RWPE1 (cell line): Measurements from ENCODE around the gene ITGAD.

Experiments used
- CTCF ChIA-PET: fragments of 350-600 bp; sonication (Branson Sonifier 250); formaldehyde crosslinking; extraction: SDS; loops from one replicate; lab custom pipeline; 2021; lab: Yijun Ruan, JAX
- POLR2A ChIA-PET: fragments of 400-600 bp; formaldehyde crosslinking; extraction: SDS; loops from one replicate; lab custom pipeline; 2020; ENCODE audit warnings: antibody characterized with exemption; ENCODE audit not compliant: low non-redundant PET; lab: Yijun Ruan, JAX
- DNase-seq: peaks from one replicate; pipeline ENCODE4 v3.0.0; 2012; ENCODE audit warnings: low spot score
- H3K27ac ChIP-seq: fragments of 450-650 bp; 2 replicates; pipeline ENCODE4 v1.5.1; 2017
- TF ChIP-seq, protein P1 (sequence below): fragments of 450-650 bp; conservative IDR thresholded peaks from 2 replicates; pipeline ENCODE4 v1.5.1; 2017; ENCODE audit warnings: low read depth, mild to moderate bottlenecking

The ITGAD gene

DNA sequence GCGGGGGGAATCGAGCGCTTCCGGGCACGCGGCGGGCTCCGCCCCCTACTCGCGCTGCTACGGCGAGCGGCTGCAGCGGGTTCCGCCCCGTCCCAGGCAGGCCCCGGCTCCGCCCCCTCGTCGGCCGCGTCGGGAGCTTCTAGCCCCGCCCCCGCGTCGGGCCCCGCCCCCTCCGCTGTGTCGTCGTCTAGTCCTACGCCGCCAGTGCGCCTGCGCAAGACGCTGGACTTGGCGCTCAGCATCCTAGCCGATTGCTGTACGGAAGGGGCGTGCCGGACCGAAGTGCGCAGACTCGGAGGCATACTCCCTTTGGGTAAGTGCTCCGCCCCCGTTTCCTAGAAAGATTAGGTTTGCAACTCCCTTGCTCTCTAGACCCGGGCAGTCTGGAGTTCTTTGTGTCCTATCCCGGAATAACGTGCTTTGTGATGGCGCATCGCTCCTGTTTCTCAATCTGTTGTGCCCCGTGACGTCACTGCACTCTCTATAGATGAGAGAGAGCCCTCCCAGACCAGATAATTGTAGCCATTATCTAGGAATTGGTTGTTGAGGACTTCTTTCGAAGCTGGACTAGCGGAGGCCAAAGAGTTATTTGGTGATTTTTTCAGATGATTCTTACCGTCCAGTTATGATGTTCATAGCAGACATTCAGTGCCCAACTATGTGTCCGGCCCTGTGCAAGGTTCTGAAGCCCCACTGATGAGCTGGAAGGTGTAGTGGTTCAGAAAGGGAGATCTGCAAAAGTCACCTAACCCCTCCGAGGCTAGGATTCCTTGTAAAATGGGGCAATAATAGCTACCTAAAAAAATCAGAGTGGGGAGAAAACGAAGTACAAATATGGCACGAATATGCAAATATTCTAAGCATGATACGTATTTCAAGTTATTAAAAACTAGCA, 66.8 kb downstream of the ITGAD start:
- TF ChIP-seq, protein P1, sequence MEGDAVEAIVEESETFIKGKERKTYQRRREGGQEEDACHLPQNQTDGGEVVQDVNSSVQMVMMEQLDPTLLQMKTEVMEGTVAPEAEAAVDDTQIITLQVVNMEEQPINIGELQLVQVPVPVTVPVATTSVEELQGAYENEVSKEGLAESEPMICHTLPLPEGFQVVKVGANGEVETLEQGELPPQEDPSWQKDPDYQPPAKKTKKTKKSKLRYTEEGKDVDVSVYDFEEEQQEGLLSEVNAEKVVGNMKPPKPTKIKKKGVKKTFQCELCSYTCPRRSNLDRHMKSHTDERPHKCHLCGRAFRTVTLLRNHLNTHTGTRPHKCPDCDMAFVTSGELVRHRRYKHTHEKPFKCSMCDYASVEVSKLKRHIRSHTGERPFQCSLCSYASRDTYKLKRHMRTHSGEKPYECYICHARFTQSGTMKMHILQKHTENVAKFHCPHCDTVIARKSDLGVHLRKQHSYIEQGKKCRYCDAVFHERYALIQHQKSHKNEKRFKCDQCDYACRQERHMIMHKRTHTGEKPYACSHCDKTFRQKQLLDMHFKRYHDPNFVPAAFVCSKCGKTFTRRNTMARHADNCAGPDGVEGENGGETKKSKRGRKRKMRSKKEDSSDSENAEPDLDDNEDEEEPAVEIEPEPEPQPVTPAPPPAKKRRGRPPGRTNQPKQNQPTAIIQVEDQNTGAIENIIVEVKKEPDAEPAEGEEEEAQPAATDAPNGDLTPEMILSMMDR, result no peak
- CTCF ChIA-PET, result interaction anchor here (0.6 to 1.4 kb wide), 6 partner anchors 12 to 259 kb away, joined by 3 to 6 read pairs (median 3); partner anchors contain the start of genes TGFB1I1 and ZNF843

DNA sequence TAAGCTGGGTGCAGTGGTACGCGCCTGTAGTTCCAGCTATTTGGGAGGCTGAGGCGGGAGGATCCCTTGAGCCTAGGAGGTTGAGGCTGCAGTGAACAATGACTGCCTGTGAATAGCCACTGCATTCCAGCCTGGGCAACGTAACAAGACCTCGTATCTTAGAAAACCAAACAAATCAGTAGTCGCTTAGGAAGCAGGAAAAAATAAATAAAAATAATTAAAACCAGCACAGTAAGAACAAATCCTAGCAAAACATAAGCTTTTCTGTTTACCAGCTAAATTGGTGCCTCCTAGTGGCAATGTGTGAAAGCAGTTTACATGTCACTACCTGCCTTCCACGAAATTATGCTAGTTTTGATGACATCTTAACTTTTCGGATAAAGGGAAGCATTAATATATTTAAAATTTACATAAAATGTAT, 67.5 kb downstream of the ITGAD start:
- POLR2A ChIA-PET, result no interaction called here

More for the DNA sequence above, 66.8 kb downstream of the ITGAD start:
- peak overlapping the region; percentile 100 for H3K27ac ChIP-seq
- POLR2A ChIA-PET, result interaction anchor here (0.6 to 1.1 kb wide), 2 partner anchors 24 to 517 kb away, joined by 3 to 4 read pairs; no protein-coding TSS in a partner anchor
- DNase-seq, result peak; percentile 96

DNA sequence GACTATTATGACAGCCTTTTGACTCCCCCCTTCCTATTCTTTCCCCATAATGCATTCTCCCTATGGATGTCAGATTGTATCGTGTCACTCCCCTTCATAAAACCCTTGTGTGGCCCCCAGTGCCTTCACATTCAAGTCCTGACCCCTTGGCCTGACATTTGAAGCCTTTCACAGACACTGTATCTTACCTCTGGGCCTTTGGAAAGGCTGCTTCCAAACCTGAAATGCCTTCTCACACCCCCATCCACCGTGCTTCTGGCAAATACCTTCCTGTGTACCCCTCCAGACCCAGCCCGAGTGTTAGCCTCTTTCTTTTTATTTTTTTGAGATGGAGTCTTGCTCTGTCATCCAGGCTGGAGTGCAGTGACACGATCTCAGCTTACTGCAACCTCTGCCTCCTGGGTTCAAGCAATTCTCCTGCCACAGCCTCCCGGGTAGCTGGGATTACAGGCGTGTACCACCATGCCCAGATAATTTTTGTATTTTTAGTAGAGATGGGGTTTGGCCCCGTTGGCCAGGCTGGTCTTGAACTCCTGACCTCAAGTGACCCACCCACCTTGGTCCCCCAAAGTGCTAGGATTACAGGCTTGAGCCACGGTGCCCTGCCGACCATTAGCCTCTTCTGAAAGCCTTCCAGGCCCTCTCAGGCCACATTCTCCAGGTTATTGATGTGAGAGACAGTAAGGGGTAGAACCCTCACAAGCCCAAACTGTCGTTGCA, 68.2 kb downstream of the ITGAD start:
- TF ChIP-seq, protein P1, result no peak
- POLR2A ChIA-PET, result no interaction called here
- no peak for DNase-seq
- peak overlapping the region; percentile 27; the same call in 1 of the 2 replicates for H3K27ac ChIP-seq
- CTCF ChIA-PET, result interaction anchor here (1.1 to 1.4 kb wide), 2 partner anchors 11 to 27 kb away, joined by 3 to 6 read pairs; partner anchors contain the start of gene TGFB1I1

More for the DNA sequence above, 67.5 kb downstream of the ITGAD start:
- DNase-seq, result no peak
- TF ChIP-seq, protein P1, result peak; percentile 49
- peak overlapping the region; percentile 100 for H3K27ac ChIP-seq
- CTCF ChIA-PET, result interaction anchor here (0.6 to 1.4 kb wide), 5 partner anchors 11 to 200 kb away, joined by 3 to 6 read pairs (median 3); partner anchors contain the start of genes TGFB1I1 and ZNF843

DNA sequence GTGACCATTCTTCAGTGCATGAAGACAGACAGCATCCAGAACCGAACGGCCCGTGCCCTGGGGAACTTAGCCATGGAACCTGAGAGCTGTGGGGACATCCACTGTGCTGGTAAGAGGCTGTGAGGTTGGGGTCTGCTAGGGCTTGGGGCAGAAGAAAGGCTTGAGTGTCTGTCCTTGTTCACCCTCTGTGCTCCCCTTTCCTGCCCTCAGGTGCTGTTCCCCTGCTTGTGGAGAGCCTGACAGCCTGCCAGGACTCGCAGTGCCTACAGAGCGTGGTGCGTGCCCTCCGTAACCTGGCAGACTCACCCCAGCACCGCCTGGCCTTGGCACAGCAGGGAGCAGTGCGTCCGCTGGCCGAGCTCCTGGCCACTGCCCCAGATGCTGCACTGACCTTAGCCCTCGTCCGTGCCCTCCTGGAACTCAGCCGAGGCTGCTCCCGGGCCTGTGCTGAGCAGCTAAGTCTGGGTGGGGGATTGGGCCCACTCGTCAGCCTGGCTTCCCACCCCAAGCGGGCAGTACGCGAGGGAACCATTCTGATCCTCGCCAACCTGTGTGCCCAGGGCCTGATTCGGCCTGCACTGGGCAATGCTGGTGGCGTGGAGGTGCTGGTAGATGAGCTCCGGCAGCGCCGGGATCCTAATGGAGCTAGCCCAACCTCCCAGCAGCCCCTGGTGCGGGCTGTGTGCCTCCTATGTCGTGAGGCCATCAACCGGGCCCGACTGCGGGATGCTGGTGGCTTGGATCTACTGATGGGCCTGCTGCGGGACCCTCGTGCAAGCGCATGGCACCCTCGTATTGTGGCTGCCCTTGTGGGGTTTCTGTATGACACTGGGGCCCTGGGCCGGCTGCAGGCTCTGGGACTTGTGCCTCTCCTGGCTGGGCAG, 69.0 kb downstream of the ITGAD start:
- TF ChIP-seq, protein P1, result no peak
- peak overlapping the region; percentile 27; the same call in 1 of the 2 replicates for H3K27ac ChIP-seq
- ChIA-PET CTCF (no interaction called here), POLR2A (no interaction called here)
- no peak for DNase-seq

DNA sequence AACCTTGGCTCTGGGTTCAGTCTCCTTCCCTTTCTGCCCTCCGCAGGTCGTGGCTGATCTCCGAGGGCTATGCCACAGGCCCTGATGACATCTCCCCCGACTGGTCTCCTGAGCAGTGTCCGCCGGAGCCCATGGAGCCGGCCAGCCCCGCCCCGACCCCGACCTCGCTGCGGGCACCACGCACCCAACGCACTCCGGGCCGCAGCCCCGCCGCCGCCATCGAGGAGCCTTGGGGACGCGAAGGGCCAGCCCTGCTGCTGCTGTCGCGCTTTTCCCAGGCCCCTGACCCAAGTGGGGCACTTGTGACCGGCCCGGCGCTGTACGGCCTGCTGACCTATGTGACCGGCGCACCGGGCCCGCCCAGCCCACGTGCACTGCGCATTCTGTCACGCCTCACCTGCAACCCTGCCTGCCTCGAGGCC, 71.2 kb downstream of the ITGAD start:
- TF ChIP-seq, protein P1, result no peak
- ChIA-PET CTCF (no interaction called here), POLR2A (no interaction called here)
- H3K27ac ChIP-seq, result no peak overlapping the region
- no peak for DNase-seq
